Neutrophil (primary cell): ENCODE measurements around the gene PRDM11.

Experiments used
- H3K27ac ChIP-seq: fragments of 200-600 bp; sonication (generic); 2 replicates; pipeline ENCODE4 v1.5.1; 2016; ENCODE audit warnings: mild to moderate bottlenecking, moderate library complexity
- H3K27me3 ChIP-seq: fragments of 200-600 bp; sonication (generic); 2 replicates; pipeline ENCODE4 v1.6.0; 2016; ENCODE audit warnings: mild to moderate bottlenecking
- H3K36me3 ChIP-seq: fragments of 200-600 bp; sonication (generic); 2 replicates; pipeline ENCODE4 v1.5.1; 2017
- H3K4me1 ChIP-seq, 2 experiments: fragments of 200-600 bp in 1 of 2; sonication (generic) in 1 of 2; 1 replicate in 1 of 2; 2 replicates in 1 of 2; pipeline versions ENCODE4 v1.5.1 to v1.6.1; 2013 to 2016; ENCODE audit warnings: low read depth in 1 of 2, low read length in 1 of 2, mild to moderate bottlenecking in 1 of 2, moderate library complexity in 1 of 2; ENCODE audit not compliant: control insufficient read depth in 1 of 2, insufficient read depth in 1 of 2
- H3K4me3 ChIP-seq, 2 experiments: fragments of 200-600 bp in 1 of 2; sonication (generic) in 1 of 2; 1 replicate in 1 of 2; 2 replicates in 1 of 2; pipeline ENCODE4 v1.5.1; 2013 to 2016; ENCODE audit warnings: low read depth in 1 of 2, low read length in 1 of 2, mild to moderate bottlenecking in 1 of 2, moderate library complexity in 1 of 2
- H3K9me3 ChIP-seq: fragments of 200-600 bp; sonication (generic); 2 replicates; pipeline ENCODE4 v1.5.1; 2016
- TF ChIP-seq, protein P1 (sequence below): fragments of 200-600 bp; sonication (generic); IDR thresholded peaks from 2 replicates; pipeline ENCODE4 v1.5.1; 2016; ENCODE audit warnings: antibody characterized with exemption

Gene PRDM11

DNA sequence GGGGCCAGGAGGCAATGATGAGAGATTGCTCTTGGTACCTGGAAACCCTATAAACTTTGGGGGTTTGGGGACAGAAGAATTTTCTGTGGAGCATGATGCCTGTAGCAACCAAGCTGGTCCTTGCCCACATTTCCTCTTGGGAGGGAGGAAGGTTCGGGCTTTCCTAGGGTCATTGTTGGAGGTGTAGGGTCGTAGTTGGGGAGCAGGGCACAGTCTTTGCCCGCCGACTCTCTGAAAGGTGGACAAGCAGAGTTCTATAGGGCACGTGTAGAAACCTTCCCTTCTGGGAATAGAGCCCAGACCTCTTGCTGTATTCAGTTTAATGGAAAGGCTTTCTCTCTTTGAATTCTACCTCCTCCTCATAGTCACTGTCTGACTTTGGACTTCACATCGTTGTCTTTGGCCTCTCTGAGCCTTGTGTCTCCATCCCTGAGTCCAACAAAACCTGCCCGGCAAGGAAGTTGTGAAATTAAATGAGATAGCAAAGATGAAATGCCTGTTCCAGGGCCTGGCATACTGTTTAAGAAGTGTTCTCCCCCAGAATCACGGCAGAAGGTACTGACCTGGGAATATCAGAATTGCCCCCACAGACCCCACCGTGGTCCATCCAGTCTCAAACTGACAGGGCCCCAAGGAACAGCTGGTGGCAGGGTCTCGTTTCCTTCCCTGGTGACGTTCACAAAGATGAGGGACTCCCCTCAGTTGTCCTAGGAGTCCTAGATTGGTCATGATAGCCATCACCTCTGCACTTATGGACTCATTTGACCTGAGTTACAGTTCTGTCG, 1.6 kb downstream of the PRDM11 start:
- Histone ChIP-seq H3K4me1 (peaks cover 18% of the 10 kb centered on the region in 2 experiments), H3K27me3 (peaks cover 40% of the 10 kb centered on the region), H3K9me3 (no peaks in the 10 kb centered on the region), H3K4me3 (peak overlapping the region; percentile 67 to 78), H3K36me3 (no peaks in the 10 kb centered on the region), H3K27ac (no peak overlapping the region)
- TF ChIP-seq, protein P1, sequence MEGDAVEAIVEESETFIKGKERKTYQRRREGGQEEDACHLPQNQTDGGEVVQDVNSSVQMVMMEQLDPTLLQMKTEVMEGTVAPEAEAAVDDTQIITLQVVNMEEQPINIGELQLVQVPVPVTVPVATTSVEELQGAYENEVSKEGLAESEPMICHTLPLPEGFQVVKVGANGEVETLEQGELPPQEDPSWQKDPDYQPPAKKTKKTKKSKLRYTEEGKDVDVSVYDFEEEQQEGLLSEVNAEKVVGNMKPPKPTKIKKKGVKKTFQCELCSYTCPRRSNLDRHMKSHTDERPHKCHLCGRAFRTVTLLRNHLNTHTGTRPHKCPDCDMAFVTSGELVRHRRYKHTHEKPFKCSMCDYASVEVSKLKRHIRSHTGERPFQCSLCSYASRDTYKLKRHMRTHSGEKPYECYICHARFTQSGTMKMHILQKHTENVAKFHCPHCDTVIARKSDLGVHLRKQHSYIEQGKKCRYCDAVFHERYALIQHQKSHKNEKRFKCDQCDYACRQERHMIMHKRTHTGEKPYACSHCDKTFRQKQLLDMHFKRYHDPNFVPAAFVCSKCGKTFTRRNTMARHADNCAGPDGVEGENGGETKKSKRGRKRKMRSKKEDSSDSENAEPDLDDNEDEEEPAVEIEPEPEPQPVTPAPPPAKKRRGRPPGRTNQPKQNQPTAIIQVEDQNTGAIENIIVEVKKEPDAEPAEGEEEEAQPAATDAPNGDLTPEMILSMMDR = no peak

DNA sequence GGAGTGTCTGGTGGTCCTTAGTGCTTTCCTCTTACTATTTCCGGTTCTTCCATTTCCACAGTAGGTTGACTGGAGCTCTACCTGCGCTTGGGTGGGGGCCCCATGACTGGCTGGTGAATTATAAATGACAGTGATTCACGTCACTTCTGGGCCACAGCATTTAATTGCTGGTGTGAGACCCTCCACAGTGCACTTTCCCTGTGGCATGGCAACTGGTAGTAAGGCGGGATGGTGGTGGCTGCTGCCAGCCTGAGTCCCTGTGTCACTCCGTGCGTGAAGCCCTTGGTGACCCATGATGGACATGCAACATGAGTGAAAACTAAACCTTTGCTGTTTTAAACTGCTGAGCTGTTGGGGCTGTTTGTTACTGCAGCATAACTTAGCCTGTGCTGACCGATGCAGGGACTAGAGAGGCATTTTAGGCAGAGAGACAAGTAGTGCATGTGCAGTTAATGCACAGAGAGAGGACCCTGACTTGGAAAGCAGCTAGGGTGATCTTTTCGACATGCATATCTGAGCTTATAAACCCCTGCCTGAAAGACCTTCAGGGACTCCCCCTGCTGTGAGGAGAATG, 3.1 kb downstream of the PRDM11 start:
- Histone ChIP-seq H3K27ac (no peak overlapping the region), H3K27me3 (peaks cover 25% of the 10 kb centered on the region), H3K36me3 (no peaks in the 10 kb centered on the region), H3K9me3 (no peaks in the 10 kb centered on the region), H3K4me1 (peaks cover 18% of the 10 kb centered on the region in 2 experiments), H3K4me3 (no peak overlapping the region)
- TF ChIP-seq, protein P1 = no peak

DNA sequence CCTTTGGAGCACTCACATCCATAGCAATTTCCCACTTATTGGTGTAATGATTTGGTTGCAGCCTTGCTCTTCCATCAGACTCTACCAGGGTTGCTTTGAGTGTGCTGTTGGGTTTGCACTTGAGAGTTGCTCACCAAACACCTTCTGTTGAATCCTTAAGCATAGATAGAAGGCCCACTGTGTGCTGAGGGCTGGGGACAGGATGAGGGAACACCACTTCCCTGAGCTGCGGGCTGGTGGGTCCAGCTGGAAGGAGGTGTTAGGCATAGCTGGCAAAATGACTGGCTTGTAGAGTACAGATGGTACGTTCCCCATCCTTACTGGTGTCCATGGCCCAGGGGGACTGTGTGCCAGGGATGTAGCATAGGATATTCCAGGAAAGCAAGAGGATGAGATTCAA, 3.9 kb downstream of the PRDM11 start:
- TF ChIP-seq, protein P1 = no peak
- no peaks in the 10 kb centered on the region for H3K9me3 ChIP-seq
- no peak overlapping the region for H3K4me3 ChIP-seq
- no peaks in the 10 kb centered on the region for H3K36me3 ChIP-seq
- H3K27me3 ChIP-seq = peaks cover 17% of the 10 kb centered on the region
- no peak overlapping the region for H3K27ac ChIP-seq
- peaks cover 18% of the 10 kb centered on the region in 2 experiments for H3K4me1 ChIP-seq

DNA sequence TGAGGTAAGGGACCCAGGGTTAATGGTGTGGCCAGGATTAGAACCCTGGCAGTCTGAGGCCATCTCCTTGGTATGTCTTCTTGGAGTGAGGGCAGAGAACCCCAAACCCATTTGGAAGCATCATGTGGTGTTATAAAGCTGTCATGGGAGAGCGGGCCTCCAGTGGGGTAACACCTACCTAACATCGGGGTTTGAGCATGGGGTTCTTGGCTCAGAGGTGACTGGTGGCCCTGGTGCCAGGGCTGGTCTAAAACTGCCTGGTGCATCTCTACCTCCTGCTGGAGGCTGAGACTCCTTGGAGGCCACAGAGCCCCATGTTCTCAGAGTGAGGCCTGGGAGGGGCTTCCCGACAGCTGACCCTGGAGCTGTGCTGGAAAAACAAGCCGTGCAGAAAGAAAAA, 4.5 kb downstream of the PRDM11 start:
- Histone ChIP-seq H3K27me3 (peaks cover 11% of the 10 kb centered on the region), H3K9me3 (no peaks in the 10 kb centered on the region), H3K4me3 (no peak overlapping the region), H3K36me3 (no peaks in the 10 kb centered on the region), H3K4me1 (peaks cover 11 to 13% of the 10 kb centered on the region in 2 experiments), H3K27ac (no peak overlapping the region)
- TF ChIP-seq, protein P1 = no peak

DNA sequence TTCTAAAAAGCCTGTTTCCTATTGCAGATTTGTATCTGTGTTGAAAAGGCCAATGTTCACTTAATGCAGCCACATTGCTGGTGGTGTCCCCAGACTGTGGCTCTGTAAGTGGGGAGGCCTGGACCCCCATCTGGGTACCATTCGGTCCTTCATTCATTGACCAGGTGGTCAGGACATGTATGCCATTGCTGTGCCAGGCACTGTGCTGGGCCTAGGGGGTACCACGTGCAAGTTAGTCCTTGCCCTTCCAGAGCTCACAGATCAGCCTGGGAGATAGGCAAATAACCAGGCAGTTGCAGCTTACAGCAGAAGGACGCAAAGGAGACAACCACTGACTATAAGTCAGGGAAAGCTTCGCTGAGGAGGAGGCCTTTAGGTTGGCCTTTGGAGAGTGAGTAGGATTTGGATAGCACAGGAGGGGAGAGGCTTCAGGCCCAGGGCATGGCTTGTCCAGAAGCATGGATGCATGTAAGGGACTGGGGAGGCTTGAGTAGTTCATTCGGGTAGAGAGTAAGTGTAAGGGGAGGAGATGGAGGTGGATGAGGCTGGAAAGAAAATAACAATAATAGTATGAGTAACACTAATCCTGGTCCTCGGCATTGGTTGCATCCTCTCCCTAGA, 5.0 kb downstream of the PRDM11 start:
- Histone ChIP-seq H3K27me3 (peaks cover 6% of the 10 kb centered on the region), H3K4me3 (no peak overlapping the region), H3K4me1 (peaks cover 7 to 8% of the 10 kb centered on the region in 2 experiments), H3K9me3 (no peaks in the 10 kb centered on the region), H3K36me3 (no peaks in the 10 kb centered on the region), H3K27ac (no peak overlapping the region)
- TF ChIP-seq, protein P1 = no peak
